HG03457 (cell line): ENCODE results near the gene BACE2.

Experiments
- ATAC-seq: cut with Tn5 transposase; IDR thresholded peaks from one replicate; pipeline ENCODE4 v1.9.1; 2021; ENCODE audit warnings: moderate number of reproducible peaks; ENCODE audit not compliant: unreplicated experiment

Gene BACE2

DNA sequence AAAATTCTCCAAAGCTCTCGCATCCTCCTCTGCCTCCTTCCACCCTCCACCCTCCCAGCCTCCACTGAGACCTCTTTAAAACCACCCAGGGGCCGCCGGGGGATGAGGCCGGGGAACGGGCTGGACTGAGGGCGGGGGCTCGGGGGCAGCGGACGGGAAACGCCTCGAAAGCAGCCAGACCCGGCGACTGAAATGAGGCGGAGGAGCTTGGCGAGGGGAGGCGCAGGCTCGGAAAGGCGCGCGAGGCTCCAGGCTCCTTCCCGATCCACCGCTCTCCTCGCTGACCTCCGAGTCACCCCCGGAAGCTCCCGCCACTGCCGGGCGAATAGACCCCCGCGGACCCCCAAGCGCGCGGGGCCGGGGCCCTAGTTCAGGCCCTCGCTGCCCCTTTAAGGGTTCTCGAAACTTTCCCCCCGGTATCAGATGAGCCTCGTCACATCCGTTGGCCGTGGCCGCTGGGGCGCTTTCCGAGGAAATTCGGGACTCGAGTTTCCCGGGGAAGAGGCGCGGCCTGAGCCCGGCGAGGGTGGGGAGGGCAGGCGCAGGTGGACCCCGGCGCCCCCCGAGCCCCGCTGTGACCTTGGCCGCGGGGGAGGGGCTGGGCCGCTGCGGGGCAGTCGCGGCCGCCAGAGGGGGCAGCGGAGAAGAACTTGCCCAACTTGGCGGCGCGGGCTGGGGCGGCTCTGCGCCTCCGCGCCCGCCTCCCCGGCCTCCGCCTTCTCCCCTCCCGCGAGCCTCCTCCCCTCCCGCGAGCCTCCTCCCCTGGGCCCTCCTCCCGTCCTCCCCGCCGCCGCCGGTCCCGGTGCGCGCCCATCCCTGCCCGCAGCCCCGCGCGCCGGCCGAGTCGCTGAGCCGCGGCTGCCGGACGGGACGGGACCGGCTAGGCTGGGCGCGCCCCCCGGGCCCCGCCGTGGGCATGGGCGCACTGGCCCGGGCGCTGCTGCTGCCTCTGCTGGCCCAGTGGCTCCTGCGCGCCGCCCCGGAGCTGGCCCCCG lies at the start of gene BACE2:
TSS of gene BACE2 (plus strand) at position 813 of the 995 bp plus-strand sequence. CDS start at position 917, 104 bp downstream.
- ATAC-seq = no peak

DNA sequence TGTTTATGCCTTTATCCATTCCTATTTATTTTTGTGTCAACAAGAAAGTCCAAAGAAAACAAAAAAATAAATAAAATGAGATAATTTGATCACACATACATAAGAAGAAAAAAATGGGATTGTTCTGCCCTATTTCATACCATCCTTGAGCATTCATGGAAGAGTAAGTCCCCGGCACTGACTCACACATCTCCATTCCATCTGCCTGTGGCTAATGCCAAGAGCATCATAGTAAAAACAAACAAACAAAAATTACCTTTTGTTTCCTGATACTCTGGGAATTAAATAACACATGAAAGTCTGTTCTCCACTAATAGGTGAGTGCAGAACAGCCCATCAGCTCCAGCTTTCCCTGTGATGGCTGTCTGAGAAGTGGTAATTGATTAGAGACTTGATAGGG lies 48.1 kb upstream of the BACE2 start:
- no peak for ATAC-seq

- ATAC-seq = no peak
These were observed 47.0 kb upstream of the BACE2 start for GRCh38 chr21:41120997-41121396.

- ATAC-seq = peak; percentile 59
These were observed 46.1 kb upstream of the BACE2 start for GRCh38 chr21:41121785-41122415.

DNA sequence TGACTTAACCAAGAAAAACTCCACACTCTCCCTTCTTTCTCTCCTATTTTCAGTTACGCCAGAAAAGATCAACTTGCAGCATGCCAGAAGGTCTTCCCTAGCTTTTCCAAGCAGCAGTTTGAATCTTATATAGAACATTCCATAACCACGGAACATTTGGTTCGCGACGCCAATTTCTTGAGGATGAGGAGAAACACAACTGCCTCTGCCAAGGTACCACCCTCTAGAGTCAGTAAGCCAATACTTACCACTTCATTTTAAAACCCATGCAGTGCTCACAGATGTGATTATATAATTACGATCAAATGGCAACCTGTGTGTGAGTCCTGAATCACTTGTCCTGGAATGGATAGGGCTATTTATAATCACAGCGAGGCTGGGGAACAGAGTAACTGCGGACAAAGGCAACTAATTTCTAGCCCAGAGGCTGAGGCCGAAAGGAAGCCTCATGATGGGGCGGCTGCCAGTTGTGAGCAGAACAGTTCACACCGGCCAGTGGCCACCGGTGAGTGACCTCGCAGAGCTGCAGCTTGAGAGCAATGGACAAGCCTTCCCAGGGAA lies 43.2 kb upstream of the BACE2 start:
- ATAC-seq = no peak

GRCh38 chr21:41128981-41129380 lies 39.0 kb upstream of the BACE2 start:
- no peak for ATAC-seq

DNA sequence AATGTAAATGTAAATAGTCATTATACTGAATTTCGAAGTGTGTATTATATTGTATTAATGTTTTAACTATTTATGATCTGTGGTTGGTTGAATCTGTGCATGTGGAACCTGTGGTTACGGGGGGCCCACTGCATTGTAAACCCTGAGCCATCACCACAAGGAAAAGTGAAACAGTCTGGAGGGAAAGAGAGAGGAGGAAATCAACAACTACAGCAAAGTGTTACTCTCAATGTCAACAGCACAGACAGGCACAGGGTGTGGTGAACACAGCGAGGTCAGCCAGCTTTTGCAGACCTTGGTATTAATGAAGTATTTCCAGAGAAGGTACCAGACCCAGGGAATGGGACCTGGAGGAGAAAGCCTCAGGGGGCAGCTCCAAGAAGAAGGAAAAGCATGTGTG lies 37.1 kb upstream of the BACE2 start:
- no peak for ATAC-seq

- ATAC-seq = no peak
These were observed 34.0 kb upstream of the BACE2 start for GRCh38 chr21:41133874-41134522.

- no peak for ATAC-seq
These were observed 32.2 kb upstream of the BACE2 start for GRCh38 chr21:41135746-41136145.

DNA sequence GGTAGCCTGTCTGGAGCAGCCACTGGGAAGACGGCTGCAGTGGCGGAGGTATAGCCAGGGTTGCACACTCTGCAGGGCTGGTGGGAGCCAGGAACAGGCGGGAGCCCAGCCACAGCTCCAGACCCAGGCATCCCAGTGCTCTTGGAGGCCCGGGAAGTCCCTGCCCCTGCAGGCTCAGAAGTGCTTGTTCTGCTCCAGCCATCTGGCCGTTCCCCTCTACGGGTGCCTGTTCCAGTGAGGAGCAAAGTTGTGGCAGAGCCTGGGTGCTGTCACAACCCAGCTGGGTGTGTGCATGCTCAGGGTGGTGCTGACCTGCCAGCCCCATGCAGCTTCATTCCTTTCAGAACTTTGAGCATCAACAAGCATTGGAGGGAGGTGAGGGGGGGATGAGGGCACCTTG lies 31.7 kb upstream of the BACE2 start:
- ATAC-seq = no peak

DNA sequence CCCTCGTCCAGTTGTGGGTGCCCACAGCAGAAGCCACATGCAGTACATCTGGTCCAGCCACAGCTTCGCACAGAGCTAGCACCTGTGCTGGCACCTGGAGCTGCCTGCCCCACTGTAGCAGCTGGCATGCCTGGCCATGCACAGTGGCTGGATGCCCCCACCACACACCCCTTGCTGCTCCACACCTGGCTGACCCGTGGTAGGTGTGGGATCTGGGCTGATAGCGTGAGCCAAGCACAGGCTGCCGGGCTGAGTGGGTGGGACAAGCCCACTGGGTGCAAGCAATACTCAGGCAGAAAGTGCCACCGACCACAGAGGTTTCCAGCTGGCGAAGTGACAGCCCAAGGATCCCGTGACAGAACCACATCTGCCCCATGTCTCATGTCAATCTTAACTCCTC lies 30.6 kb upstream of the BACE2 start:
- ATAC-seq = no peak

- no peak for ATAC-seq
These were observed 30.1 kb upstream of the BACE2 start for GRCh38 chr21:41137889-41138288.

DNA sequence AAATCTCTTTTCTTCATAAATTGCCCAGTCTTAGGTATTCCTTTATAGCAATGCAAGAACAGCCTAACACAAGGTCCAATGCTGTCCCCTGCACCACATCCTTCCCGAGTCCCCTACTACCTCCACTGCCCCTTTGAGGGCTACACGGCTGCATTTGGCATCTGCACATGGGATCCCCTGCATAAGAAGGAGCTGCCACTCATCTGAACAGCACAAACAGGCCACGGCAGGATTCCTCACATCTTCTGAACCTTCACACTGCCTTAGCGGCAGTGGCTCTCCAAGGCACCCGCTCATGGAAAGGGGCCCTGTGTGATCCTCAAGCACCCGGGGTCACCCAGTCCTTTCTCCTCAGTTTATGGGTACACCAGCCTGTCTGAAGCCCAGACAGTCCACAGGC lies 29.2 kb upstream of the BACE2 start:
- ATAC-seq = no peak

GRCh38 chr21:41139275-41139674 lies 28.7 kb upstream of the BACE2 start:
- no peak for ATAC-seq

DNA sequence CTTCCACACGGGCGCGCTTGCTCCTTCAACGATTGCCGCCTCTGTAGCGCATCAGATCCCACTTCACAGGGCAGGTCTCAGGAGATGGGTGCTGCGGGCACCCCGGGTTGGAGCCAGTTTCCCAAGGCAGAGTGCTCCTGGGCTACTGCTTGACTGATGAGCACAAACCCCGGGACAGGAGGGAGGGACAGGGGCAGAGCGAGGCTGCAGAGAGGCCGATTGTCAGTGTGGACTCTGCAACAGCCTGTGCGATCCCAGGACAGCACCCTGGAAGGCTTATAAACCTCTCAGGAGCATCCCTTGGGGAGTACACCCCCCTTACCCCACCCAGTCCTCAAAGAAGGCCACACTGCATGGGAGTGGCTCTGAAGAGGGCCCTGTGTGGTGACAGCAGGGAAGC lies 28.0 kb upstream of the BACE2 start:
- no peak for ATAC-seq

DNA sequence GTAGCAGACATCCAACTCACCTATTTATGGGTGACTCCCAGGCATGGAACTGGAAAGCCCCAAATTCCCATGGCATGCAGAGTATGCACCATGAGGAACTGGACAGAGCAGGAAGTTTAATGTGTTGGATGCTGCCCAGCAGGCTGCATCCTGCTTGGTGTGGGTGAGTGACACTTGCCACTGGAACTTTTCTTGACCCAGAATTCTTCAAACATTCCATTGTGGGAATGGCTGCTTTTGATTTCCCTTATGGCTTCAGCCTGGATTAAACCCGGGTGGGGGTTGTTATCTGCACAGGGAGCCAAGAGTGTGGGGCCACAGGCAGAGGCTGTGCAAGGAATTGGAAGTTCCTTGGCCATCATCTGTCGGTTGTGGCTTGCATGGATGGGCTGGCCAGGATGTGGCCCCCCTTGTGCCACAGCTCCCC lies 26.9 kb upstream of the BACE2 start:
- no peak for ATAC-seq

DNA sequence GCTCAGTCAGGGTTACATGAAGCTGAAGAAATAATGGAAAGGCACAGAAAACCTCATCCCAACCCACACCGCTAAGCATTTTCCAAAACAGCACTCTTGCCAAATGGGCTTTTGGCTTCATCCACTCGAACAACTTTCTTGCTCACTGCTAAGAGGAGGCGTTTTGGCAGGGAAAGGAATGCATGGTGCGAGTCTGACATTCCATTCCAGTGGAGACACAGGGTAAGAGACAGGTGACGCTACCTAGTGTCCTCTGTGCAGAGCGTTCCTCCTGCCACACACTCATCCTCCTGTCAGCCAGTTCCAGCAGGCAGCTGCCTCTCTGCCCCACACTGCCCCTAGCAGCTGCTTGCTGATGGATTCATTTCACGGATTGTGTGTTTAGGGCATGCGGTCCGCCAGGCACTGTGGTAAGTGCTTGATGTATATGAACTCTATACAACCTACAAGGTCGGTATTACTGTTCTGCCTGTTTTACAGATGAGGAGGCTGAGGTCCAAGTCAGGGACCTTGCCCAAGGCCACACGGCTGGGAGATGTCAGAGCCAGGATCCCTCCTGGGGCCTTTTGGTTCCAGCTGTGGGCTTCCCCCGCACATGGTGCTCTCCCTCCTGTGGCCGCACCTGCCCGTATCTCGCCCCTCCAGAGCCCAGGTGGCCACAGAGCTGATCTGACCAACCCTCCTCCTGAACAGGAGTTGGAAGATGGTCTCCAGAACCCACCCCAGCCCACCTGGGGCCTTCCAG lies 25.7 kb upstream of the BACE2 start:
- ATAC-seq = no peak

GRCh38 chr21:41143596-41144325 lies 24.2 kb upstream of the BACE2 start:
- no peak for ATAC-seq

DNA sequence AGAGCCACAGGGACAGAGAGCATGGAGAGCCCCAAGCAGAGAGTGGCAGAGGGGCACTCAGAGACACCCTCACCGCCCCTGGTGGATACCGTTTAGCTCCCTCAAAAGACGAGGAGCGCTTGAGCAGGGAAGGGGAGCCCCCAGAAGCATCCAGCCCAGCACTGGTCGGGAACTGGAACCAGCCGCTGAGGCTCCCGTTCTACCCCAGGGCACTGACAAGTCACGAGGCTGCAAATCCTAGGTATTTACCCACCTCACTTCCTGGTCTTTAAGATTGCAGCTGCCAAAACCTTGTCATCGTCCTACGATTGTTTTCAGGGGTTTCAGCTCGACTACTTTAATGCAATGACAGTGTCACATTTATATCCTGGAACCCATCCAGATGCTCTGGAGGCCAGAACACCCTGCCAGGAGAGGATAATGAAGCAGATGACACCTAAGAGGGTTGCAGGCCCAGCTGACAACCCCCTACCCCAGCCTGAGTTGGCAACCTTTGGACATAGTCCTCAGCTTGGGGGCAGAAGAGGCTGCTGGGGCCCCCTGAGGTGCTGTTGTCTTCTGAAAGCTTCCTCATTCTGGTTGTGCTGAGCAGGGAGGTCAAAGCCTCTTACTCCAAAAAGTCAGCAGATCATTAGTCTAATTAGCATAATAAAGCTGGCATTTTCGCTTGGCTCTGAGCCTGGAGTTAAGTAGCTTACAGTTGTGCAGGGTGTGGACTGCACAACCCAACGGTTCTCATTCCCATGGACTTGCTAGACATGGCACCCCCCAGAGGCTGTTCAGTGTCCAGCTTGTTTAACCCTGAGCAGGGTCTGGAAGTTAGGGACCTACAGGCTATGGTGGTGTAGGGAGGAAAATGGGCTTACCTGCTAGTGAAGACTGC lies 20.6 kb upstream of the BACE2 start:
- ATAC-seq = no peak
